MCF 10A (cell line): ENCODE data around the gene FGF8. TPM values are rescaled to one million over a fixed set of nuclear protein-coding genes. Genes with fewer than 3 reads are reported as not detected.
"Not testable (repeated sequence)": the region's sequence is repeated elsewhere in the genome, so short reads cannot be mapped to it uniquely, and the experiment has no call there.

Source experiments
- BruUV-seq: library from RNA; stranded (reverse); fragments of 400-500 nt; replicated peaks from 2 replicates; lab custom pipeline; 2021; lab: Mats Ljungman, UMichigan
- CTCF ChIA-PET: fragments of 300-600 bp; sonication (Branson Sonifier 250); formaldehyde crosslinking; extraction: SDS; loops from one replicate; lab custom pipeline; 2021; ENCODE audit warnings: antibody characterized with exemption, inconsistent platforms; lab: Yijun Ruan, JAX
- POLR2A ChIA-PET: fragments of 300-600, 350-650 bp; sonication (Branson Sonifier 250); formaldehyde crosslinking; extraction: SDS; loops from one replicate; lab custom pipeline; 2020; ENCODE audit warnings: antibody characterized with exemption, inconsistent platforms; lab: Yijun Ruan, JAX
- DNase-seq: peaks from one replicate; pipeline ENCODE4 v3.0.0-alpha.2; 2018; ENCODE audit not compliant: unreplicated experiment
- H3K27ac Mint-ChIP-seq: one replicate; pipeline ENCODE4 v1.8.0; 2022; ENCODE audit warnings: mild to moderate bottlenecking, low read depth, mixed read lengths; ENCODE audit not compliant: unreplicated experiment
- H3K27me3 Mint-ChIP-seq: one replicate; pipeline ENCODE4 v1.8.0; 2022; ENCODE audit warnings: mixed read lengths; ENCODE audit not compliant: insufficient read depth, unreplicated experiment
- H3K36me3 Mint-ChIP-seq: one replicate; pipeline ENCODE4 v1.8.0; 2022; ENCODE audit warnings: mild to moderate bottlenecking, moderate library complexity, mixed read lengths; ENCODE audit not compliant: insufficient read depth, unreplicated experiment
- H3K4me1 Mint-ChIP-seq: one replicate; pipeline ENCODE4 v1.8.0; 2022; ENCODE audit warnings: mixed read lengths; ENCODE audit not compliant: insufficient read depth, unreplicated experiment
- H3K4me3 Mint-ChIP-seq: one replicate; pipeline ENCODE4 v1.8.0; 2022; ENCODE audit warnings: mild to moderate bottlenecking, moderate library complexity, mixed read lengths; ENCODE audit not compliant: unreplicated experiment
- H3K9me3 Mint-ChIP-seq: one replicate; pipeline ENCODE4 v1.8.0; 2022; ENCODE audit warnings: mixed read lengths; ENCODE audit not compliant: unreplicated experiment
- intact Hi-C: fragments of 100-400 bp; cut with micrococcal nuclease; formaldehyde crosslinking; loops from 2 replicates; pipeline ENCODE4 v1.14.1; 2022
- total RNA-seq: library from RNA; stranded (reverse); gene quantifications from 2 replicates; pipeline ENCODE4 v1.2.3, GENCODE V29; 2022
- TF ChIP-seq, protein P1 (sequence below): fragments of 200-600 bp; IDR thresholded peaks from one replicate; pipeline ENCODE4 v1.8.0; 2022; ENCODE audit warnings: antibody characterized with exemption, mild to moderate bottlenecking; ENCODE audit not compliant: unreplicated experiment

The FGF8 gene
- total RNA-seq, 1 experiment from 2014 or later: not detected

- TF ChIP-seq, protein P1, sequence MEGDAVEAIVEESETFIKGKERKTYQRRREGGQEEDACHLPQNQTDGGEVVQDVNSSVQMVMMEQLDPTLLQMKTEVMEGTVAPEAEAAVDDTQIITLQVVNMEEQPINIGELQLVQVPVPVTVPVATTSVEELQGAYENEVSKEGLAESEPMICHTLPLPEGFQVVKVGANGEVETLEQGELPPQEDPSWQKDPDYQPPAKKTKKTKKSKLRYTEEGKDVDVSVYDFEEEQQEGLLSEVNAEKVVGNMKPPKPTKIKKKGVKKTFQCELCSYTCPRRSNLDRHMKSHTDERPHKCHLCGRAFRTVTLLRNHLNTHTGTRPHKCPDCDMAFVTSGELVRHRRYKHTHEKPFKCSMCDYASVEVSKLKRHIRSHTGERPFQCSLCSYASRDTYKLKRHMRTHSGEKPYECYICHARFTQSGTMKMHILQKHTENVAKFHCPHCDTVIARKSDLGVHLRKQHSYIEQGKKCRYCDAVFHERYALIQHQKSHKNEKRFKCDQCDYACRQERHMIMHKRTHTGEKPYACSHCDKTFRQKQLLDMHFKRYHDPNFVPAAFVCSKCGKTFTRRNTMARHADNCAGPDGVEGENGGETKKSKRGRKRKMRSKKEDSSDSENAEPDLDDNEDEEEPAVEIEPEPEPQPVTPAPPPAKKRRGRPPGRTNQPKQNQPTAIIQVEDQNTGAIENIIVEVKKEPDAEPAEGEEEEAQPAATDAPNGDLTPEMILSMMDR: no peak
- Mint-ChIP-seq H3K27ac (no peak overlapping the region), H3K27me3 (no peaks in the 10 kb centered on the region), H3K9me3 (no peaks in the 10 kb centered on the region), H3K4me1 (no peaks in the 10 kb centered on the region), H3K4me3 (no peak overlapping the region), H3K36me3 (peaks cover 100% of the 10 kb centered on the region)
- CTCF ChIA-PET: interaction anchor here (0.9 kb wide), 1 partner anchor 22 kb away, joined by 3 read pairs; no protein-coding TSS in a partner anchor
- DNase-seq: no peak
- intact Hi-C loops: no loop called here
- POLR2A ChIA-PET: interaction anchor here (4.1 kb wide), 1 partner anchor 14 kb away, joined by 23 read pairs; the partner anchor contains the start of gene OGA
- BruUV-seq: no TSS peak
Measured at GRCh38 chr10:101803511-101803910, 27.6 kb upstream of the FGF8 start.

DNA sequence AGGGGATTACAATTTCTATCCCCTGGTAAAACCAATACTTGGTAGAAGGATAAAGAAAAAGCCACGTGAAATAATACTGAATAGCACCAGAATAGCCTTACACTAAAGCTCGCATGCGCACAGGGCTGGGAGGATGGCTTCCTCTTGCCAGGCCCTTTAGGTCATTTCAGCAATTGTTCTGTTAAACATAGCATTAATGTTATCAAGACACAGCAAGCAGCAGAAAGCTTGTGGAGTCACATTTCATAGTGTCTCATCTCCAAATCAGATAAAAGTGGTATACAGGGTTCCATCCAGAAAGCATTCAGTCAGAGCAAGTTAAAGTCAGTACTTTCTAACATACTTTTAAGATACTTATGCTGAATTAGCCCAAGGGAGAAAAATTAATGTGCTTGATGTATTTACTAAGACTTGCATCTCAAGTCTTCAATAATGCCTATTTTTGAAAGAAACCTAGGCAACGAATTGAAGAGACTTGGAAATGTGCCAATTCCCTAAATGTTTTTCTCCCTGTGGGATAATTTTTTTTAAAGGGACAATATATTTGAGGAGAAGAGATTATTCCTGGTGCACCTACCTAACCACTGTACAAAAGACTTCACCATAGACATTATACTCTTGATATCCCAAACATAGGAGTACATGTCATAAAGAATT is 21.6 kb upstream of the FGF8 start:
- ChIA-PET CTCF (interaction anchor here (0.6 to 0.9 kb wide), 4 partner anchors 16 to 1060 kb away, joined by 3 to 4 read pairs (median 3); no protein-coding TSS in a partner anchor), POLR2A (interaction anchor here (1.0 to 6.6 kb wide), 4 partner anchors 8 to 19 kb away, joined by 4 to 58 read pairs (median 20); partner anchors contain the start of genes NPM3 and OGA)
- Mint-ChIP-seq H3K27me3 (no peaks in the 10 kb centered on the region), H3K4me3 (no peak overlapping the region), H3K36me3 (peaks cover 99% of the 10 kb centered on the region), H3K4me1 (no peaks in the 10 kb centered on the region), H3K27ac (no peak overlapping the region), H3K9me3 (no peaks in the 10 kb centered on the region)
- TF ChIP-seq, protein P1: no peak
- intact Hi-C loops: no loop called here
- DNase-seq: no peak
- no TSS peak for BruUV-seq

GRCh38 chr10:101793526-101793925 is 17.6 kb upstream of the FGF8 start:
- peaks cover 99% of the 10 kb centered on the region for H3K36me3 Mint-ChIP-seq
- intact Hi-C loops: no loop called here
- no peaks in the 10 kb centered on the region for H3K4me1 Mint-ChIP-seq
- H3K27me3 Mint-ChIP-seq: no peaks in the 10 kb centered on the region
- no peak overlapping the region for H3K27ac Mint-ChIP-seq
- DNase-seq: no peak
- H3K9me3 Mint-ChIP-seq: no peaks in the 10 kb centered on the region
- TF ChIP-seq, protein P1: no peak
- ChIA-PET CTCF (interaction anchor here (0.6 to 1.6 kb wide), 2 partner anchors 9 to 13 kb away, joined by 3 to 13 read pairs; no protein-coding TSS in a partner anchor), POLR2A (interaction anchor here (5.1 to 6.6 kb wide), 2 partner anchors 10 to 23 kb away, joined by 35 to 58 read pairs; partner anchors contain the start of genes NPM3 and OGA)
- BruUV-seq: no TSS peak
- no peak overlapping the region for H3K4me3 Mint-ChIP-seq

DNA sequence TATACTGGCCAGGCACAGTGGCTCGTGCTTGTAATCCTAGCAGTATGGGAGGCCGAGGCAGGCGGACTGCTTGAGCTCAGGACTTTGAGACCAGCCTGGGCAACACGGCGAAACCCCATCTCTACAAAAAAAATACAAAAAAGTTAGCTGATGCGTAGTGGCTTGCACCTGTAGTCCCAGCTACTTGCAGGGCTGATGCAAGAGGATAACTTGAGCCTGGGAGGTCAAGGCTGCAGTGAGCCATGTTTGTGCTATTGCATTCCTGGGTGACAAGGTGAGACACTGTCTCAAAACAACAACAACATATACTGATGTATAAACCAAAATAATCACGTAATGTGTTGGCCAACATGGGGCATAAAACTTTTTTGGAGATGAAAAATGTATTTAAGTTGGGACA is 13.8 kb upstream of the FGF8 start:
- ChIA-PET CTCF (interaction anchor here (1.2 kb wide), 1 partner anchor 9 kb away, joined by 6 read pairs; no protein-coding TSS in a partner anchor), POLR2A (no interaction called here)
- peaks cover 3% of the 10 kb centered on the region for H3K4me1 Mint-ChIP-seq
- BruUV-seq: no TSS peak
- no peaks in the 10 kb centered on the region for H3K27me3 Mint-ChIP-seq
- no peak overlapping the region for H3K27ac Mint-ChIP-seq
- intact Hi-C loops: no loop called here
- no peak for DNase-seq
- no peak overlapping the region for H3K4me3 Mint-ChIP-seq
- H3K9me3 Mint-ChIP-seq: no peaks in the 10 kb centered on the region
- H3K36me3 Mint-ChIP-seq: peaks cover 100% of the 10 kb centered on the region
- TF ChIP-seq, protein P1: no peak

DNA sequence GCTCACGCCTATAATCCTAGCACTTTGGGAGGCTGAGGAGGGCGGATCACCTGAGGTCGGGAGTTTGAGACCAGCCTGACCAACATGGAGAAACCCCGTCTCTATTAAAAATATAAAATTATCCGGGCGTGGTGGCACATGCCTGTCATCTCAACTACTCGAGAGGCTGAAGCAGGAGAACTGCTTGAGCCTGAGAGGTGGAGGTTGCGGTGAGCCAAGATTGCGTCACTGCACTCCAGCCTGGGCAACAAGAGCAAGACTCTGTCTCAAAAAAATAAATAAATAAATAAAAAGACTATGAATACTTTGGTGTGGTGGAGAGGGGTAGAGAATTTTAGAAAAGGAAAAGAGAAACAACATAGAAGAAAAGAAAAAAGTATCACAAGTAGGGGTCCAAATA is 13.3 kb upstream of the FGF8 start:
- intact Hi-C loops, H3K9me3 Mint-ChIP-seq, H3K27ac Mint-ChIP-seq, CTCF ChIA-PET, H3K4me1 Mint-ChIP-seq, BruUV-seq, H3K27me3 Mint-ChIP-seq, H3K4me3 Mint-ChIP-seq, POLR2A ChIA-PET, DNase-seq: not testable (repeated sequence)
- H3K36me3 Mint-ChIP-seq: peaks cover 100% of the 10 kb centered on the region
